Measurements from ENCODE around the gene MCRS1. TPM values are rescaled to one million over a fixed set of nuclear protein-coding genes. Genes with fewer than 3 reads are reported as not detected.
"Not testable (repeated sequence)": the region's sequence is repeated elsewhere in the genome, so short reads cannot be mapped to it uniquely, and the experiment has no call there.

MCRS1 gene
- polyA plus RNA-seq, 4 donors: 53.4 to 77.4 (median 63.1) TPM

GRCh38 chr12:49605539-49605938 is 37.6 kb upstream of the MCRS1 start, which contains the start of gene FAM186B:
Gene FAM186B, minus strand, starts transcription at chr12:49605639. Its CDS starts 162 bp downstream, at chr12:49605477.
- H3K4me3 ChIP-seq (ENCODE audit: low read depth in 1 of 3, low read length in 3 of 3); FAIRE-seq; H3K4me1 ChIP-seq (ENCODE audit: control insufficient read depth in 3 of 3, insufficient read depth in 2 of 3, low read depth in 1 of 3, low read length in 2 of 3); H3K27me3 ChIP-seq (ENCODE audit: control insufficient read depth in 3 of 3, insufficient read depth in 3 of 3, low read length in 3 of 3); H3K27ac ChIP-seq (ENCODE audit: low read depth in 1 of 3, low read length in 2 of 3); DNase-seq; H3K36me3 ChIP-seq (ENCODE audit: control insufficient read depth in 3 of 3, insufficient read depth in 2 of 3, low read depth in 1 of 3, low read length in 3 of 3): not testable (repeated sequence)
- H3K9me3 ChIP-seq (ENCODE audit: control insufficient read depth in 2 of 2, insufficient read depth in 1 of 2, low read depth in 1 of 2, low read length in 1 of 2): peaks cover 0 to 15% of the 10 kb centered on the region in 2 donors
- WGBS, 3 donors: 95 to 99% (median 97%) methylated on average over 4 of the region's 4 CpGs

GRCh38 chr12:49604856-49605255 is 36.9 kb upstream of the MCRS1 start:
- no peak overlapping the region for H3K4me3 ChIP-seq (ENCODE audit: low read depth in 1 of 3, low read length in 3 of 3)
- H3K27ac ChIP-seq (ENCODE audit: low read depth in 1 of 3, low read length in 2 of 3): no peak overlapping the region
- DNase-seq (no peak), FAIRE-seq (no peak)
- no peaks in the 10 kb centered on the region for H3K27me3 ChIP-seq (ENCODE audit: control insufficient read depth in 3 of 3, insufficient read depth in 3 of 3, low read length in 3 of 3)
- peaks cover 0 to 9% of the 10 kb centered on the region in 2 donors for H3K9me3 ChIP-seq (ENCODE audit: control insufficient read depth in 2 of 2, insufficient read depth in 1 of 2, low read depth in 1 of 2, low read length in 1 of 2)
- H3K36me3 ChIP-seq (ENCODE audit: control insufficient read depth in 3 of 3, insufficient read depth in 2 of 3, low read depth in 1 of 3, low read length in 3 of 3): peaks cover 0 to 6% (median 0%) of the 10 kb centered on the region in 3 donors
- no peaks in the 10 kb centered on the region for H3K4me1 ChIP-seq (ENCODE audit: control insufficient read depth in 3 of 3, insufficient read depth in 2 of 3, low read depth in 1 of 3, low read length in 2 of 3)
- 50 to 63% (median 52%) methylated on average over 5 of the region's 5 CpGs for WGBS, 3 donors

GRCh38 chr12:49603721-49604120 is 35.8 kb upstream of the MCRS1 start:
- WGBS, 3 donors: 48 to 92% (median 58%) methylated on average over 1 of the region's 1 CpG
- no peaks in the 10 kb centered on the region for H3K9me3 ChIP-seq (ENCODE audit: control insufficient read depth in 2 of 2, insufficient read depth in 1 of 2, low read depth in 1 of 2, low read length in 1 of 2)
- no peaks in the 10 kb centered on the region for H3K27me3 ChIP-seq (ENCODE audit: control insufficient read depth in 3 of 3, insufficient read depth in 3 of 3, low read length in 3 of 3)
- H3K36me3 ChIP-seq (ENCODE audit: control insufficient read depth in 3 of 3, insufficient read depth in 2 of 3, low read depth in 1 of 3, low read length in 3 of 3): peaks cover 0 to 10% (median 0%) of the 10 kb centered on the region in 3 donors
- DNase-seq (no peak), FAIRE-seq (no peak)
- no peak overlapping the region for H3K4me3 ChIP-seq (ENCODE audit: low read depth in 1 of 3, low read length in 3 of 3)
- no peaks in the 10 kb centered on the region for H3K4me1 ChIP-seq (ENCODE audit: control insufficient read depth in 3 of 3, insufficient read depth in 2 of 3, low read depth in 1 of 3, low read length in 2 of 3)
- no peak overlapping the region for H3K27ac ChIP-seq (ENCODE audit: low read depth in 1 of 3, low read length in 2 of 3)

- Histone ChIP-seq H3K27ac (ENCODE audit: low read depth in 1 of 3, low read length in 2 of 3) (no peak overlapping the region), H3K36me3 (ENCODE audit: control insufficient read depth in 3 of 3, insufficient read depth in 2 of 3, low read depth in 1 of 3, low read length in 3 of 3) (peaks cover 0 to 10% (median 0%) of the 10 kb centered on the region in 3 donors), H3K4me3 (ENCODE audit: low read depth in 1 of 3, low read length in 3 of 3) (no peak overlapping the region), H3K27me3 (ENCODE audit: control insufficient read depth in 3 of 3, insufficient read depth in 3 of 3, low read length in 3 of 3) (no peaks in the 10 kb centered on the region), H3K9me3 (ENCODE audit: control insufficient read depth in 2 of 2, insufficient read depth in 1 of 2, low read depth in 1 of 2, low read length in 1 of 2) (no peaks in the 10 kb centered on the region), H3K4me1 (ENCODE audit: control insufficient read depth in 3 of 3, insufficient read depth in 2 of 3, low read depth in 1 of 3, low read length in 2 of 3) (no peaks in the 10 kb centered on the region)
- WGBS, 3 donors: 92 to 96% (median 94%) methylated on average over 8 of the region's 8 CpGs
- DNase-seq (no peak), FAIRE-seq (no peak)
Measured at GRCh38 chr12:49599961-49600360, 32.0 kb upstream of the MCRS1 start.

- 84 to 94% (median 93%) methylated on average over 10 of the region's 10 CpGs for WGBS, 3 donors
- Histone ChIP-seq H3K27me3 (ENCODE audit: control insufficient read depth in 3 of 3, insufficient read depth in 3 of 3, low read length in 3 of 3) (no peaks in the 10 kb centered on the region), H3K36me3 (ENCODE audit: control insufficient read depth in 3 of 3, insufficient read depth in 2 of 3, low read depth in 1 of 3, low read length in 3 of 3) (peaks cover 0 to 10% (median 0%) of the 10 kb centered on the region in 3 donors), H3K4me1 (ENCODE audit: control insufficient read depth in 3 of 3, insufficient read depth in 2 of 3, low read depth in 1 of 3, low read length in 2 of 3) (no peaks in the 10 kb centered on the region), H3K27ac (ENCODE audit: low read depth in 1 of 3, low read length in 2 of 3) (no peak overlapping the region), H3K4me3 (ENCODE audit: low read depth in 1 of 3, low read length in 3 of 3) (no peak overlapping the region), H3K9me3 (ENCODE audit: control insufficient read depth in 2 of 2, insufficient read depth in 1 of 2, low read depth in 1 of 2, low read length in 1 of 2) (no peaks in the 10 kb centered on the region)
- DNase-seq (no peak), FAIRE-seq (no peak)
Measured at GRCh38 chr12:49598527-49598926, 30.6 kb upstream of the MCRS1 start.

- Histone ChIP-seq H3K4me3 (ENCODE audit: low read depth in 1 of 3, low read length in 3 of 3) (no peak overlapping the region), H3K9me3 (ENCODE audit: control insufficient read depth in 2 of 2, insufficient read depth in 1 of 2, low read depth in 1 of 2, low read length in 1 of 2) (peaks cover 0 to 5% of the 10 kb centered on the region in 2 donors), H3K36me3 (ENCODE audit: control insufficient read depth in 3 of 3, insufficient read depth in 2 of 3, low read depth in 1 of 3, low read length in 3 of 3) (peaks cover 0 to 43% (median 0%) of the 10 kb centered on the region in 3 donors), H3K4me1 (ENCODE audit: control insufficient read depth in 3 of 3, insufficient read depth in 2 of 3, low read depth in 1 of 3, low read length in 2 of 3) (no peaks in the 10 kb centered on the region), H3K27ac (ENCODE audit: low read depth in 1 of 3, low read length in 2 of 3) (no peak overlapping the region), H3K27me3 (ENCODE audit: control insufficient read depth in 3 of 3, insufficient read depth in 3 of 3, low read length in 3 of 3) (no peaks in the 10 kb centered on the region)
- 74 to 88% (median 81%) methylated on average over 4 of the region's 4 CpGs for WGBS, 3 donors
- DNase-seq (no peak), FAIRE-seq (no peak)
Measured at GRCh38 chr12:49588721-49589516, 21.0 kb upstream of the MCRS1 start.

- FAIRE-seq (no peak), DNase-seq (no peak)
- Histone ChIP-seq H3K27me3 (ENCODE audit: control insufficient read depth in 3 of 3, insufficient read depth in 3 of 3, low read length in 3 of 3) (no peaks in the 10 kb centered on the region), H3K27ac (ENCODE audit: low read depth in 1 of 3, low read length in 2 of 3) (no peak overlapping the region), H3K4me1 (ENCODE audit: control insufficient read depth in 3 of 3, insufficient read depth in 2 of 3, low read depth in 1 of 3, low read length in 2 of 3) (no peaks in the 10 kb centered on the region), H3K36me3 (ENCODE audit: control insufficient read depth in 3 of 3, insufficient read depth in 2 of 3, low read depth in 1 of 3, low read length in 3 of 3) (peaks cover 0 to 48% (median 0%) of the 10 kb centered on the region in 3 donors), H3K4me3 (ENCODE audit: low read depth in 1 of 3, low read length in 3 of 3) (no peak overlapping the region), H3K9me3 (ENCODE audit: control insufficient read depth in 2 of 2, insufficient read depth in 1 of 2, low read depth in 1 of 2, low read length in 1 of 2) (peaks cover 0 to 5% of the 10 kb centered on the region in 2 donors)
- 85 to 92% (median 89%) methylated on average over 7 of the region's 7 CpGs for WGBS, 3 donors
Measured at GRCh38 chr12:49588281-49588680, 20.3 kb upstream of the MCRS1 start.

GRCh38 chr12:49587174-49587908 is 19.4 kb upstream of the MCRS1 start:
- 85 to 91% (median 91%) methylated on average over 10 to 11 of the region's 11 CpGs for WGBS, 3 donors
- no peaks in the 10 kb centered on the region for H3K27me3 ChIP-seq (ENCODE audit: control insufficient read depth in 3 of 3, insufficient read depth in 3 of 3, low read length in 3 of 3)
- H3K9me3 ChIP-seq (ENCODE audit: control insufficient read depth in 2 of 2, insufficient read depth in 1 of 2, low read depth in 1 of 2, low read length in 1 of 2): peaks cover 0 to 5% of the 10 kb centered on the region in 2 donors
- H3K27ac ChIP-seq (ENCODE audit: low read depth in 1 of 3, low read length in 2 of 3): no peak overlapping the region
- no peak overlapping the region for H3K4me3 ChIP-seq (ENCODE audit: low read depth in 1 of 3, low read length in 3 of 3)
- DNase-seq (no peak), FAIRE-seq (no peak)
- H3K4me1 ChIP-seq (ENCODE audit: control insufficient read depth in 3 of 3, insufficient read depth in 2 of 3, low read depth in 1 of 3, low read length in 2 of 3): peaks cover 0 to 6% (median 0%) of the 10 kb centered on the region in 3 donors
- H3K36me3 ChIP-seq (ENCODE audit: control insufficient read depth in 3 of 3, insufficient read depth in 2 of 3, low read depth in 1 of 3, low read length in 3 of 3): peaks cover 0 to 51% (median 0%) of the 10 kb centered on the region in 3 donors

Data from small intestine (tissue), 7 donors.